Natural killer cell (primary cell): Measurements from ENCODE around the gene SCP2. TPM values are rescaled to one million over a fixed set of nuclear protein-coding genes. Genes with fewer than 3 reads are reported as not detected.

ENCODE experiments used
- ATAC-seq, 3 donors: fragments of 150-1000 bp in 2 of 3; fragments of 200-7000 bp in 1 of 3; cut with Tn5 transposase; 1 replicate in 1 of 3; 2 replicates in 2 of 3; pipeline ENCODE4 v1.10.0; 2021; ENCODE audit warnings: mild to moderate bottlenecking in 2 of 3, moderate library complexity in 2 of 3
- DNase-seq, 2 donors: peaks; one replicate each; pipeline versions ENCODE4 v3.0.0 to v3.0.0-alpha.2; 2013 to 2021; ENCODE audit warnings: mixed read lengths in 1 of 2
- H3K27ac ChIP-seq: one replicate; pipeline ENCODE4 v1.5.1; 2013; ENCODE audit warnings: mild to moderate bottlenecking, low read length
- H3K27me3 ChIP-seq: one replicate; pipeline ENCODE4 v1.6.1; 2013; ENCODE audit warnings: low read length; ENCODE audit not compliant: control insufficient read depth, insufficient read depth
- H3K36me3 ChIP-seq: one replicate; pipeline ENCODE4 v1.6.1; 2013; ENCODE audit warnings: low read length; ENCODE audit not compliant: control insufficient read depth, insufficient read depth
- H3K4me1 ChIP-seq: one replicate; pipeline ENCODE4 v1.6.1; 2013; ENCODE audit warnings: low read length; ENCODE audit not compliant: control insufficient read depth, insufficient read depth
- H3K4me3 ChIP-seq: one replicate; pipeline ENCODE4 v1.5.1; 2013; ENCODE audit warnings: low read length
- H3K9me3 ChIP-seq: one replicate; pipeline ENCODE4 v1.6.1; 2013; ENCODE audit warnings: low read length; ENCODE audit not compliant: control insufficient read depth, insufficient read depth
- H3K27ac Mint-ChIP-seq, 2 donors: one replicate each; pipeline ENCODE4 v1.8.0; 2022; ENCODE audit warnings: mild to moderate bottlenecking in 2 of 2, mixed read lengths in 2 of 2, moderate library complexity in 1 of 2
- H3K27me3 Mint-ChIP-seq, 2 donors: one replicate each; pipeline ENCODE4 v1.8.0; 2022; ENCODE audit warnings: low read depth in 2 of 2, mixed read lengths in 2 of 2
- H3K36me3 Mint-ChIP-seq: one replicate; pipeline ENCODE4 v1.8.0; 2022; ENCODE audit warnings: mixed read lengths
- H3K4me1 Mint-ChIP-seq, 2 donors: one replicate each; pipeline ENCODE4 v1.8.0; 2022; ENCODE audit warnings: mixed read lengths in 2 of 2
- H3K4me3 Mint-ChIP-seq: one replicate; pipeline ENCODE4 v1.8.0; 2022; ENCODE audit warnings: mild to moderate bottlenecking, moderate library complexity, mixed read lengths
- H3K9me3 Mint-ChIP-seq, 2 donors: one replicate each; pipeline ENCODE4 v1.8.0; 2022; ENCODE audit warnings: mixed read lengths in 2 of 2
- WGBS: methylation state at CpG from one replicate; pipeline ENCODE4 v1.1.7; 2013; ENCODE audit warnings: missing lambda C conversion rate; ENCODE audit not compliant: insufficient coverage; 5-methylcytosine and 5-hydroxymethylcytosine counted together
- intact Hi-C: fragments of 100-400 bp; cut with micrococcal nuclease; formaldehyde crosslinking; loops from one replicate; pipeline ENCODE4 v1.14.2; 2022
- total RNA-seq, 4 donors: library from RNA; stranded (reverse); fragments of 120-200 nt in 1 of 4; gene quantifications; one replicate each; pipeline versions ENCODE4 v1.2.3 to v1.2.4, GENCODE V29; 2013 to 2022
- TF ChIP-seq, protein P1 (sequence below): fragments of 200-600 bp; IDR thresholded peaks from one replicate; pipeline ENCODE4 v1.8.0; 2022; ENCODE audit warnings: antibody characterized with exemption

SCP2 gene
- total RNA-seq, 3 donors from 2014 or later (not counting 1 experiment from before 2014, with no cell fraction given): 90.0 to 118 (median 105) TPM

DNA sequence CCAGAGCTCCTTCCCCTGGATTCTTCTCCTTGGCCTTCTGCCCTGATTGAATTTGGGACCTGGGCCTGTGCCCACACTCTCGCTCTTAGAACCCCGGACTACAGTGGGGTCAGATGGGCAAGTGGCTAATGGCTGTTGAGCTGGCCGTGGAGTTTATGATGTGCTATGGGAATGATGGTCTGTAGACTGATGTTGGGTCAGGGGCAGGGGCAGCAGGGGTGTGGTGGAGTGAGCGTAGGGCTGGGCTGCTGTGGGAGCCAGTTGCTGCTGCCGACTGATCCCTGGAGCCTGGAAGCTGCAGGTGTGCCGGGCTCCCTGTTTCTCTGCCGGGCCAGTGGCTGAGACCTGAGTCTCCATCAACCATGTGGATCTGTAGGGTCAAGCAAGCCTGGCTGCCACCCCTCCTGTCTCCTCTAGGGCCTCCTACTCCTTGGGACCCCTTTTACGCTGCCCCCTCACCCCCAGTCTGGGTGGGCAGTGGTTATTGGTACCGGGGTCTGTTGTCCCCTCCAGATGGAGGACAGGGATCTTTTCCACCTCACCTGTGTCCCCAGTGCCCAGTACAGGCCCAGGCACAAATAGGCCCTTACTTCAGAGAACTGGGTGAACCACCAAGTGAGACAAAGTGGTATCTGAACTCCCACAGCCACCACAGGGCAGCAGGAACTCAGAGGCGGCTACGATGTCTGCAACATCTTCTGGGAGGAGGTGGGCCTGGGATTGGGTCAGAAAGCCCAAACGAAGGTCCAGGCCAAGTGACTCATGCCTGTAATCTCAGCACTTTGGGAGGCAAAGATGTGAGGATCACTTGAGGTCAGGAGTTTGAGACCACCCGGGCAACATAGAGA lies 140.0 kb downstream of the SCP2 start:
- ATAC-seq: no peak
- Mint-ChIP-seq H3K4me3 (no peak overlapping the region), H3K9me3 (no peaks in the 10 kb centered on the region), H3K36me3 (no peaks in the 10 kb centered on the region), H3K27ac (no peak overlapping the region), H3K27me3 (peaks cover 7 to 17% of the 10 kb centered on the region in 2 donors), H3K4me1 (peaks cover 0 to 17% of the 10 kb centered on the region in 2 donors)
- H3K27me3 ChIP-seq: peaks cover 5% of the 10 kb centered on the region
- no peak overlapping the region for H3K4me3 ChIP-seq
- H3K4me1 ChIP-seq: peaks cover 12% of the 10 kb centered on the region
- H3K27ac ChIP-seq: no peak overlapping the region
- H3K9me3 ChIP-seq: no peaks in the 10 kb centered on the region
- intact Hi-C loops: no loop called here
- 94% methylated on average over 13 of the region's 13 CpGs for WGBS
- TF ChIP-seq, protein P1, sequence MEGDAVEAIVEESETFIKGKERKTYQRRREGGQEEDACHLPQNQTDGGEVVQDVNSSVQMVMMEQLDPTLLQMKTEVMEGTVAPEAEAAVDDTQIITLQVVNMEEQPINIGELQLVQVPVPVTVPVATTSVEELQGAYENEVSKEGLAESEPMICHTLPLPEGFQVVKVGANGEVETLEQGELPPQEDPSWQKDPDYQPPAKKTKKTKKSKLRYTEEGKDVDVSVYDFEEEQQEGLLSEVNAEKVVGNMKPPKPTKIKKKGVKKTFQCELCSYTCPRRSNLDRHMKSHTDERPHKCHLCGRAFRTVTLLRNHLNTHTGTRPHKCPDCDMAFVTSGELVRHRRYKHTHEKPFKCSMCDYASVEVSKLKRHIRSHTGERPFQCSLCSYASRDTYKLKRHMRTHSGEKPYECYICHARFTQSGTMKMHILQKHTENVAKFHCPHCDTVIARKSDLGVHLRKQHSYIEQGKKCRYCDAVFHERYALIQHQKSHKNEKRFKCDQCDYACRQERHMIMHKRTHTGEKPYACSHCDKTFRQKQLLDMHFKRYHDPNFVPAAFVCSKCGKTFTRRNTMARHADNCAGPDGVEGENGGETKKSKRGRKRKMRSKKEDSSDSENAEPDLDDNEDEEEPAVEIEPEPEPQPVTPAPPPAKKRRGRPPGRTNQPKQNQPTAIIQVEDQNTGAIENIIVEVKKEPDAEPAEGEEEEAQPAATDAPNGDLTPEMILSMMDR: no peak
- H3K36me3 ChIP-seq: no peaks in the 10 kb centered on the region
- no peak for DNase-seq

DNA sequence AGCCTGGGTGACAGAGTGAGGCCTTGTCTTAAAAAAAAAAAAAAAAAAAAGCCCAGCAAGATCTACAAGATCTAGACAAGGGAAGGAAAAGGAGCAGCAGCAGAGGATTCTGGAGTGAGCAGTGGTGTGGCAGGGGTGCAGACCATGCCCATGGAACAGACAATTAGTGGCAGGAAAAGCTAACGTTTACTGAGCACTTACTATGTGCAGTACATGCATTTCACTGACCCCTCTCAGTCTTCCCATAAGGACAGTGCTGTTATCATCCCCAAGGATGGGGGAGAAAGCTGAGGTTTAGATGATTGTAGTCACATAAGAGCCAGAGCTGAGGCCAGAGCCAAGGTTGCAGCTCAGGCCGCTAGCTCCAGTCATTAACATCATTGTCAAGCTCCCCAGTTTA lies 140.8 kb downstream of the SCP2 start:
- peaks cover 5% of the 10 kb centered on the region for H3K4me1 ChIP-seq
- H3K27me3 ChIP-seq: peaks cover under 1% of the 10 kb centered on the region
- H3K27ac Mint-ChIP-seq: no peak overlapping the region
- intact Hi-C loops: no loop called here
- no peak overlapping the region for H3K27ac ChIP-seq
- H3K36me3 ChIP-seq: no peaks in the 10 kb centered on the region
- H3K9me3 ChIP-seq: no peaks in the 10 kb centered on the region
- ATAC-seq (no peak), DNase-seq (no peak)
- H3K36me3 Mint-ChIP-seq: no peaks in the 10 kb centered on the region
- H3K4me3 Mint-ChIP-seq: no peak overlapping the region
- WGBS: no CpG with 5 or more reads among the region's 2 CpGs
- peaks cover 7 to 16% of the 10 kb centered on the region in 2 donors for H3K27me3 Mint-ChIP-seq
- H3K4me1 Mint-ChIP-seq: peaks cover 0 to 16% of the 10 kb centered on the region in 2 donors
- TF ChIP-seq, protein P1: no peak
- H3K9me3 Mint-ChIP-seq: no peaks in the 10 kb centered on the region
- H3K4me3 ChIP-seq: no peak overlapping the region

DNA sequence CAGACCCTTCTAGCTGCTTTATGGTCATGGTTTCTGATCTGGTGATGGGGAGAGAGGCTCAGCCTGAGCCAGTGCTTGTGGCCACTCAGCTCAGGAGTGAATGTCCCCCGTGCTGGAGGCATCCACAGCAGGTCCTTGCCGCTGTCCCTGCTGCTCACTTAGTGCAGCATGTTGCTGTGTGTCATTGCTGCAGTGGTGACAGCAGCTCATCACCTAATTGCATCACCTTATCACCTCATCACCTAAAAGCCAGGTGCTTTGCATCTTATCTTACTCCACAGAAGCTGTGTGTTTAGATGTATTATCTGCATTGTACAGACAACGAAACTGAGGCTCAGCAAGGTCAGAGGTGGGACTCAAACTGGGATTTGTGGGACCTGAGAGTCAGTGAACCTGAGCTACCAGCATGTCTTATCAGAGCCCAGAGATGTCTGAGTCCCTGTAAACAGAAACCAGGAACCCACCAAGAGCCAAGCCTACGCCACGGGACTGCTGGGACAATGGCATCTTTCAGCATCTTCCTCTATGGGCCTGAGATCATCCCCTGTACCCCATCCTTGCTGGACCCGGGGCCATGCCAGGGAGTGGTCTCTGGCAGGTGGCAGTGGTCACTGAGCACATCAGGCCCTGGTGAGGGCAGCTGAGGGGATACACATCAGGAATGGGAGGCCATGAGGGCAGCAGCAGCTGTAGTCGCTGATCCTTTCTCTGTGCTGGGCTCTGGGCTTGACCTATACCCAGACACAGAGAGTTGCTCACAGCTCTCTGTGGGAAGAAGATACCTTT lies 141.4 kb downstream of the SCP2 start:
- H3K4me3 Mint-ChIP-seq: no peak overlapping the region
- no peak overlapping the region for H3K27ac Mint-ChIP-seq
- H3K4me1 Mint-ChIP-seq: peaks cover 0 to 11% of the 10 kb centered on the region in 2 donors
- H3K27ac ChIP-seq: no peak overlapping the region
- DNase-seq (no peak), ATAC-seq (no peak)
- TF ChIP-seq, protein P1: no peak
- no peaks in the 10 kb centered on the region for H3K36me3 ChIP-seq
- H3K9me3 Mint-ChIP-seq: no peaks in the 10 kb centered on the region
- no peak overlapping the region for H3K4me3 ChIP-seq
- H3K4me1 ChIP-seq: no peaks in the 10 kb centered on the region
- H3K36me3 Mint-ChIP-seq: no peaks in the 10 kb centered on the region
- intact Hi-C loops: no loop called here
- no peaks in the 10 kb centered on the region for H3K9me3 ChIP-seq
- peaks cover 7 to 10% of the 10 kb centered on the region in 2 donors for H3K27me3 Mint-ChIP-seq
- WGBS: 94% methylated on average over 7 of the region's 7 CpGs
- no peaks in the 10 kb centered on the region for H3K27me3 ChIP-seq
